Hepatocyte (in vitro differentiated cells): ENCODE results near the gene NT5DC1. TPM values are rescaled to one million over a fixed set of nuclear protein-coding genes. Genes with fewer than 3 reads are reported as not detected.
A peak's percentile ranks its signal among the peaks of the same experiment; 100 is the strongest.

ENCODE experiments used
- DNase-seq: peaks from one replicate; pipeline ENCODE4 v3.0.0-alpha.2; 2016; ENCODE audit warnings: low spot score
- H2AFZ ChIP-seq: fragments of 200-600 bp; sonication (generic); 2 replicates; pipeline ENCODE4 v1.6.0; 2016; ENCODE audit warnings: antibody characterized with exemption, mild to moderate bottlenecking
- H3K27ac ChIP-seq: fragments of 200-600 bp; sonication (generic); 2 replicates; pipeline ENCODE4 v1.5.1; 2016; ENCODE audit warnings: mild to moderate bottlenecking
- H3K27me3 ChIP-seq: fragments of 200-600 bp; sonication (generic); 2 replicates; pipeline ENCODE4 v1.6.1; 2016
- H3K36me3 ChIP-seq: fragments of 200-600 bp; sonication (generic); replicated peaks from 2 replicates; pipeline ENCODE4 v1.5.1; 2016; ENCODE audit warnings: low read depth; ENCODE audit not compliant: insufficient read depth
- H3K4me1 ChIP-seq: fragments of 200-600 bp; sonication (generic); 2 replicates; pipeline ENCODE4 v1.5.1; 2016; ENCODE audit warnings: mild to moderate bottlenecking, moderate library complexity; ENCODE audit not compliant: insufficient read depth
- H3K4me2 ChIP-seq: fragments of 200-600 bp; sonication (generic); 2 replicates; pipeline ENCODE4 v1.6.0; 2016
- H3K4me3 ChIP-seq: fragments of 200-600 bp; sonication (generic); 2 replicates; pipeline ENCODE4 v1.5.1; 2016; ENCODE audit warnings: mild to moderate bottlenecking
- H3K79me2 ChIP-seq: fragments of 200-600 bp; sonication (generic); 2 replicates; pipeline ENCODE4 v1.6.0; 2017; ENCODE audit warnings: mild to moderate bottlenecking
- H3K9me2 ChIP-seq: fragments of 200-600 bp; sonication (generic); replicated peaks from 2 replicates; pipeline ENCODE4 v1.6.0; 2017; ENCODE audit warnings: mild to moderate bottlenecking; ENCODE audit not compliant: insufficient read depth
- H3K9me3 ChIP-seq: fragments of 200-600 bp; sonication (generic); 2 replicates; pipeline ENCODE4 v1.5.1; 2016; ENCODE audit warnings: low read depth, mild to moderate bottlenecking
- H4K20me1 ChIP-seq: fragments of 200-600 bp; sonication (generic); 2 replicates; pipeline ENCODE4 v1.6.0; 2016; ENCODE audit warnings: mild to moderate bottlenecking; ENCODE audit not compliant: insufficient read depth, poor library complexity, severe bottlenecking
- EZH2 ChIP-seq: fragments of 200-600 bp; sonication (generic); IDR thresholded peaks from 2 replicates; pipeline ENCODE4 v1.6.1; 2016; ENCODE audit warnings: antibody characterized with exemption, mild to moderate bottlenecking, borderline replicate concordance
- EZH2phosphoT487 ChIP-seq: fragments of 200-600 bp; sonication (generic); IDR thresholded peaks from one replicate; pipeline ENCODE4 v1.6.1; 2018; ENCODE audit warnings: antibody characterized with exemption, mild to moderate bottlenecking, low read depth, moderate library complexity; ENCODE audit not compliant: unreplicated experiment, severe bottlenecking
- WGBS: methylation state at CpG from one replicate; pipeline ENCODE4 v1.1.6; 2016; ENCODE audit warnings: low lambda C conversion rate; ENCODE audit errors: missing lambda C conversion rate; 5-methylcytosine and 5-hydroxymethylcytosine counted together
- polyA plus RNA-seq: library from polyadenylated mRNA; unstranded; fragments of >200 nt; fragmentation: Nextera tagmentation; extraction: Ambion mirVana; gene quantifications from 2 replicates; pipeline ENCODE4 v1.2.1, GENCODE V29; 2016
- total RNA-seq: library from RNA; depleted of rRNA; stranded (reverse); fragments of >200 nt; gene quantifications from 2 replicates; pipeline ENCODE4 v1.2.3, GENCODE V29; 2014
- TF ChIP-seq, protein P1 (sequence below): fragments of 200-600 bp; sonication (generic); IDR thresholded peaks from 2 replicates; pipeline ENCODE4 v1.5.1; 2016; ENCODE audit warnings: antibody characterized with exemption, mild to moderate bottlenecking; ENCODE audit not compliant: poor library complexity

The NT5DC1 gene
- total and polyA plus RNA-seq, 2 experiments from 2014 or later, result 11.4 to 27.8 TPM

DNA sequence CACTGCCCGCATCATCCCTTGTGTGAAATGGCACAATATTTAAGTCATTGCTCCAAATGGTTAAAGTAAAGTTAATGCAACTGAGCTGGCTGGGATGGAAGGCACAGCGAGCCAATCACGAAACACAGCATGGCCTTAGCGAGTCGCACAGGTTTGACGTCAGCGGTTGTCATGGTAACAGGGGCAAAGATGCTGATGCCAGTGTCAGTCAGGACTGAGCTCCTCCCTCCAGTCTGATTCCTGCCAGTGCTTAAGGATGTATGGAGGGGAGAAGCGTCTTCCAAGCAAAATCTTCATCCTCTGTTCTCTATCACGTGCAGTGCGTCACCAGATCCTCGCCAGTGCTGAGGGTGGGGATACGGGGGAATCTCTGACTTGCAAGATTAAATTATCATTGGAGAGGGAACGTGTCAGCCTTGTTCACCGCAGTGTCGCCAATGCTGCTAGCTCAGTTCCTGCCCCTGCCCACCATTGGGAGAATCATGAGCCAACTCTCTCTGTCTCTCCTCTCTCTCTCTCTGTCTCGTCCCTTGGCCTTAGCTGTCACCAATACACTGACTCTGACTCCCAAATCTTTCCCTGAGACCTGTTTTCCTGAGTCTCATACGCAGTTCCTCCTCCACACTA is 128.7 kb downstream of the NT5DC1 start:
- Histone ChIP-seq H3K9me3 (no peaks in the 10 kb centered on the region), H3K4me2 (no peak overlapping the region), H4K20me1 (no peaks in the 10 kb centered on the region), H3K27me3 (no peaks in the 10 kb centered on the region), H3K27ac (no peak overlapping the region), H3K9me2 (no peaks in the 10 kb centered on the region), H3K36me3 (no peaks in the 10 kb centered on the region), H3K4me3 (no peak overlapping the region), H3K4me1 (no peaks in the 10 kb centered on the region), H2AFZ (no peak overlapping the region), H3K79me2 (no peaks in the 10 kb centered on the region)
- TF ChIP-seq EZH2 (no peak), EZH2phosphoT487 (no peak)
- TF ChIP-seq, protein P1, sequence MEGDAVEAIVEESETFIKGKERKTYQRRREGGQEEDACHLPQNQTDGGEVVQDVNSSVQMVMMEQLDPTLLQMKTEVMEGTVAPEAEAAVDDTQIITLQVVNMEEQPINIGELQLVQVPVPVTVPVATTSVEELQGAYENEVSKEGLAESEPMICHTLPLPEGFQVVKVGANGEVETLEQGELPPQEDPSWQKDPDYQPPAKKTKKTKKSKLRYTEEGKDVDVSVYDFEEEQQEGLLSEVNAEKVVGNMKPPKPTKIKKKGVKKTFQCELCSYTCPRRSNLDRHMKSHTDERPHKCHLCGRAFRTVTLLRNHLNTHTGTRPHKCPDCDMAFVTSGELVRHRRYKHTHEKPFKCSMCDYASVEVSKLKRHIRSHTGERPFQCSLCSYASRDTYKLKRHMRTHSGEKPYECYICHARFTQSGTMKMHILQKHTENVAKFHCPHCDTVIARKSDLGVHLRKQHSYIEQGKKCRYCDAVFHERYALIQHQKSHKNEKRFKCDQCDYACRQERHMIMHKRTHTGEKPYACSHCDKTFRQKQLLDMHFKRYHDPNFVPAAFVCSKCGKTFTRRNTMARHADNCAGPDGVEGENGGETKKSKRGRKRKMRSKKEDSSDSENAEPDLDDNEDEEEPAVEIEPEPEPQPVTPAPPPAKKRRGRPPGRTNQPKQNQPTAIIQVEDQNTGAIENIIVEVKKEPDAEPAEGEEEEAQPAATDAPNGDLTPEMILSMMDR, result no peak
- 86% methylated on average over 17 of the region's 17 CpGs for WGBS
- peak; percentile 32 for DNase-seq

DNA sequence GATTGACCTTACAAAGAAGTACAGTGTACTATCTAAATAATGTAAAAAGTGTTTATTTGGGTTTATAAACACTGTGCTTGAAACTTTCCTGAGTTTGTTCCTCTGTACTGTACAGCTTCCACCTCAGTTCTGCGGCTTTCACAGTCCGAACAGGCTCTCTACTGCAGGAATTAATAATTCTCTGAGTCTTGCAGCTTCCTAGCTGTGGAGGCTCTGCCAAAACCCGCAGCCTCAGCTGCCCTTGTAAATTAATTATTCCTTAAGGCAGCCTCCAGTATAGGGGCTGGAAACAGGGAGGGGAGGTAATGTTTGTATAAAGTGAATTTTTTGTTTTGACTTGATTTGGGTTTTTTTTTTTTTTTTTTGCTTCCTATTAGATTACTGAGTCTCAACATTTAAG is 134.0 kb downstream of the NT5DC1 start:
- H3K4me1 ChIP-seq, result no peaks in the 10 kb centered on the region
- H3K4me2 ChIP-seq, result no peak overlapping the region
- no peak overlapping the region for H3K27ac ChIP-seq
- H4K20me1 ChIP-seq, result no peaks in the 10 kb centered on the region
- H3K36me3 ChIP-seq, result no peaks in the 10 kb centered on the region
- H2AFZ ChIP-seq, result no peak overlapping the region
- H3K4me3 ChIP-seq, result no peak overlapping the region
- DNase-seq, result no peak
- no peaks in the 10 kb centered on the region for H3K79me2 ChIP-seq
- no peaks in the 10 kb centered on the region for H3K27me3 ChIP-seq
- WGBS, result 75% methylated on average over 3 of the region's 3 CpGs
- H3K9me3 ChIP-seq, result no peaks in the 10 kb centered on the region
- H3K9me2 ChIP-seq, result no peaks in the 10 kb centered on the region
- TF ChIP-seq, protein P1, result no peak
- no peak for TF ChIP-seq EZH2phosphoT487
- TF ChIP-seq EZH2, result no peak

DNA sequence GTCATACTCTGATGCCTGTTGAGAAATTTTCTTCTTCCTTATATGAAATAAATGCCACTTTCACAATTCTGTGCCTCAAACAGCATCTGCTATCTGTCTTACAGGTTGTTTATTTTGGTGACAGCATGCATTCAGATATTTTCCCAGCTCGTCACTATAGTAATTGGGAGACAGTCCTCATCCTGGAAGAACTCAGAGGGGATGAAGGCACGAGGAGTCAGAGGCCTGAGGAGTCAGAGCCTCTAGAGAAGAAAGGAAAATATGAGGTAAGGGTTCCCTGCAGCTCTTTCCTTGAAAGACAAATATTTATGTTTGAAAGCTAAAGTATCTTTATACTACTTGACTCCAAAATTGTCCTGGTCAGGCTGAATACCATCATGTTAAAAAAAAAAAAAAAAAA is 137.4 kb downstream of the NT5DC1 start:
- WGBS, result 75% methylated on average over 2 of the region's 2 CpGs
- Histone ChIP-seq H3K4me1 (no peaks in the 10 kb centered on the region), H3K4me2 (no peak overlapping the region), H3K27ac (no peak overlapping the region), H3K9me3 (no peaks in the 10 kb centered on the region), H3K4me3 (no peak overlapping the region), H2AFZ (no peak overlapping the region), H3K27me3 (no peaks in the 10 kb centered on the region), H3K79me2 (no peaks in the 10 kb centered on the region), H4K20me1 (no peaks in the 10 kb centered on the region), H3K9me2 (no peaks in the 10 kb centered on the region), H3K36me3 (no peaks in the 10 kb centered on the region)
- DNase-seq, result no peak
- TF ChIP-seq, protein P1, result no peak
- no peak for TF ChIP-seq EZH2phosphoT487
- no peak for TF ChIP-seq EZH2
